GM18499 (cell line): ENCODE results near the gene TBXAS1.

Source experiments
- ATAC-seq: cut with Tn5 transposase; IDR thresholded peaks from one replicate; pipeline ENCODE4 v1.9.1; 2021; ENCODE audit warnings: moderate number of reproducible peaks; ENCODE audit not compliant: insufficient read depth, unreplicated experiment

The TBXAS1 gene

DNA sequence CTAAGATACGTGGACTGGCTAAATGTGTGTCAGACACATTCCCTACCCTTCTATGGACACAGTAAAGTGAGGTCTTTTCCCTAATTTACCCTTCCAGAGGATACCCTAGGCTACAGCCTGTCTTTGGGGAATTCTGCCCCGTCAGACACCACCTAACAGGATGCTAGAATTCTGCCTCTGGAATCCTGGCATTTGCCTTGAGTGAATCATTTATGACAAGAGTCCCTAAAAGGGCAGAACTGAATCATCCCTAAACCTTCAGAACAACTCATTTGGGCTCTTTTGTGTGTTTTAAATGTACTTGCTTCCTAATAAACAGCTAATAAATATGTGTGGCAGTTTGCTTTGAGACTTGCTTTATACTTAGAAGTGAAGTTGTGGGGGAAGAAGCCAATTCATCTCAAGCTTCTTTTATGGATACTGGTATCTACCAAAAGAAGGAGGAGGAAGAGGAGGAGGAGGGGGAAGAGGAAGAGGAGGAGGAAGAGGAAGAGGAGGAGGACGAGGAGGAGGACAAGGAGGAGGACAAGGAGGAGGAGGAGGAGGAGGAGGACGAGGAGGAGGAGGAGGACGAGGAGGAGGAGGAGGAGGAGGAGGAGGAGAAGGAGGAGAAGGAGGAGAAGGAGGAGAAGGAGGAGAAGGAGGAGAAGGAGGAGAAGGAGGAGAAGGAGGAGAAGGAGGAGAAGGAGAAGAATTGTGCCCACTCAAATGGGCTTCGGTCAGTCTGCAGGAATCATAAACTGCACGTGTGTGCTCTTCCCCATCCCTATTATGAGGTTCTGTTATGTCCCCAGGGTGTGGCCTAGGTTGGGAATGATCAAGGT lies 206.5 kb downstream of the TBXAS1 start:
- ATAC-seq: no peak

- no peak for ATAC-seq
Measured at GRCh38 chr7:140036224-140036962, 207.3 kb downstream of the TBXAS1 start.

DNA sequence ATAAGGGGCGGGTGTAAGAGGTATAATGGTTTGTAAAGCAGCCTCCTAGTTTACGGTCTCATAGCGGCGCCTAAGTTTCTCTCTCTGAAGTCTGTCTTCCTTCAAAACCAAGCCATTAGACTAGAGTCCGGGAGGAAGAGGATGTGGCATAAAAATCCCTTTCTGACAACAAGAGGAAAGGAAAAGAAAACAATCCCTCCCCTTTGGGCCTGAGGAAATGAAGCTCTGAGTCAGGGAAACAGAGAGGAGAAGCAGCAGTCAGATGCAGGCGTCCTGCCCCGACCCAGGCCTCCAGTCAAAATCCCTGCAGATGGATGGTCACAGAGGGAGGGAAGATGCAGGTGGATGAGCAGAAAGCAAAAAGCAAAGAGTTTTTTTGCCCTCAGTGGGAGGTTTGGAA lies 210.0 kb downstream of the TBXAS1 start:
- no peak for ATAC-seq

DNA sequence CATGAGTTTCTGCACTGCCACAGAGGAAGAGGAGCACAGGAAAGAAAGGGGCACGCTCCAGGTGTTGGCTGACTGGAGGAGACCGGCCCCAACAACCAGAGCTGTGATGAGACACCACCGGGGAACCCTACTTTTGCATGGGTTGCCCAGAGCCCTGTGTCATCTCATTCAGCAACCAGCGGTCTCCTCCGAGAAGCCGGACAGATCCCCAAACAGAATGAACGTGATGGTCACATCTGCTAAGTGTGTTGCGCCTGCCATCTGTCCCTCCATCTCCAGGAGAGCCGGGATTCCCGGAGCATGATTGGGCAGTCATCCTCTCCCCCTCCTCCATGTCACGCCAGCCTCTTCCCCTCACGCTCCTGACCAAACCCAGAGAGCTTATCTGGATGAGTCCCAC lies 210.8 kb downstream of the TBXAS1 start:
- ATAC-seq: no peak

DNA sequence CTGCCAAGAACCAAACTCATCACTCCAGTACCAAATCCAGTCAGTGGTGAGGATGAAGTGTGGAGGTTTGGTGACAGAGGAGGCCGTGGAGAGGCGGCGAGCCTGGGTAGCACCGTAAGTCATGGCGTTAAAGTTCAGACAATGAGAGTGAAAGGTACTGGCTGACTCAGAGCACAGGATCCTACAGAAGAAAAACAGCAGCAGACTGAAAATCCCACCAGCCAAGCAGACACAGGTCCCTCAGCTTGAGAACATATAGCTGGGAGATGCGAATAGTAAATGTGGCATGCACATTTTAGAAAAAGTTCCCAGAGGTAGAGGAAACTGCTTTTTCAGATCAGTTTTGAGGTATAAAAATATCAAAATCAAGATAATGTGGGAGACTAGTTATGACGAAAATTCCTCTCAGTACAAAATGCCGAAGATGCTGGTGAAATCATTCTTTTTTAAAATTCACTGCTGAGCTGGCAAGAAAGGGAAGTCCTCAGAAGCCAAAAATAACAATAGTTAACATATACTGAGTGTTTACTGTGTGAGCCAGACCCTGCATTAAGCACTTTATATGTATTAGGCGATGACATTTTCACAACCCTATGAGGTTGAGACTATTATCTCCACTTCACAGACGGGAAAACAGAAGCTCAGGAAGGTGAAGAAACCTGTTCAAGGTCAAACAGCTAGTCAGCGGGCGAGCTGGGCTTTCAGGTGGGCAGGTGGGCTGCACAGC lies 212.8 kb downstream of the TBXAS1 start:
- no peak for ATAC-seq

DNA sequence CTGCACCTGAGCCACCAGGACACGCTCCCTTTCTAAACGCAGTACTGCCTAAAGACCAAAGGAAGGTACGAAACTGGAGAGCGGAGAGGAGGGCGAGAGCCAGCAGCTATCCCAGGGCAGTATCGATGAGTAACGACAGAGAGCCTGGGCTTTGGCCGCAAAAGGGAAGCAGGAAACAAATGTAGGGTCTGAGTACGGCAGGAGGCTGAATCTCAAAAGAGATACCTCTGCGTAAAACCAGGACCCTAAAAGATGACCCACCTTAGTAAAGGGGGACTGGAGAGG lies 213.3 kb downstream of the TBXAS1 start:
- no peak for ATAC-seq

GRCh38 chr7:140044251-140044650 lies 215.2 kb downstream of the TBXAS1 start:
- no peak for ATAC-seq

DNA sequence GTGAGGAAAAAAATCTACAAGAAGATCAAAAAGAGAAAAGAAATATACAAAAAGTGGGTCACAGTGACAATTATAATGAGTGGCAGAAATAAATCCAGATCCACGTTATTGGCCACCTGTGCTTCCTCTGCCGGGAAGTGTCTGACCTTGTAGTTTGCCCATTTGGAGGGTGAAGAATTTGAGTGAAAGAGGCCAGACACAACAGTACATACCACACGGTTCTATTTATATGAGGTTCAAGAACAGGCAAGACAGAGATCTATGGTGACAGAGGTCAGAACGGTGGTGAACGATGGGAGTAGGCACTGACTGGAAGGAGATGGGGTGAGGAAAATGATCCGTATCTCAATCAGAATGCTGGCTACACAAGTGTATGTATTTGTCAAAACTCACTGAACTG lies 216.6 kb downstream of the TBXAS1 start:
- no peak for ATAC-seq

DNA sequence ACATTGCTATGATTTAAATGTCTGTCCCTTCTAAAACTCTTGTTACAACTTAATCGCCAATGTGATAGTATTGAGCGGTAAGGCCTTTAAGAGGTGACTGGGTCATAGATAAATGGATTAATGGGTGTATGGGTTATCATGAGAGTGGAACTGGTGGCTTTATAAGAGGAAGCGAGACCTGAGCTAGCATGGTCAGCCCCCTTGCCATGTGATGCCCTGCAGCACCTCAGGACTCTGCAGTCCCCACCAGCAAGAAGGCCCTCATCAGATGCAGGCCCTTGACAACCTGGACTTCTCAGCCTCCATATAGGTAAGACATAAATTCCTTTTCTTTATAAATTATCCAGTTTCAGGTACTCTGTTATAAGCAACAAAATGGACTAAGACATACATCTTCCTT lies 218.1 kb downstream of the TBXAS1 start:
- ATAC-seq: no peak

DNA sequence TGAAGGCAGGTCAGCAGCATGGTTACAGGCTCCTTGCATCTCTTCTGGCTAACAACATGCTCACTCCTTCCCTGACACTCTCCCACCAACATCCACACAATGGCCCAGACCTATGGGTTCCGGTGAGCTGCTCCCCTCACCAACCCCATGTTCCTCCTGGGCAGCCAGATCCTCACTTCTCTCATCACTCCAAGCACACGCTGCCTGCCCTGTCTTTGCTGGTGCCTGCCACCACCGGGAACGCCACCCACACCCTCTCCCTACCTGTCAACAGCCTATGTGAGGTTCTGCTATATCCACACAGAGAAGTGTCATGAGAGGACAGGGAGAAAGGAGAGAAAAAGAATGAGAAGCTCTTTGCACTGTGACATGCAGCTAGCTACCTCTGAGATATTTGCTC lies 219.1 kb downstream of the TBXAS1 start:
- no peak for ATAC-seq

GRCh38 chr7:140048989-140049338 lies 219.9 kb downstream of the TBXAS1 start:
- no peak for ATAC-seq

DNA sequence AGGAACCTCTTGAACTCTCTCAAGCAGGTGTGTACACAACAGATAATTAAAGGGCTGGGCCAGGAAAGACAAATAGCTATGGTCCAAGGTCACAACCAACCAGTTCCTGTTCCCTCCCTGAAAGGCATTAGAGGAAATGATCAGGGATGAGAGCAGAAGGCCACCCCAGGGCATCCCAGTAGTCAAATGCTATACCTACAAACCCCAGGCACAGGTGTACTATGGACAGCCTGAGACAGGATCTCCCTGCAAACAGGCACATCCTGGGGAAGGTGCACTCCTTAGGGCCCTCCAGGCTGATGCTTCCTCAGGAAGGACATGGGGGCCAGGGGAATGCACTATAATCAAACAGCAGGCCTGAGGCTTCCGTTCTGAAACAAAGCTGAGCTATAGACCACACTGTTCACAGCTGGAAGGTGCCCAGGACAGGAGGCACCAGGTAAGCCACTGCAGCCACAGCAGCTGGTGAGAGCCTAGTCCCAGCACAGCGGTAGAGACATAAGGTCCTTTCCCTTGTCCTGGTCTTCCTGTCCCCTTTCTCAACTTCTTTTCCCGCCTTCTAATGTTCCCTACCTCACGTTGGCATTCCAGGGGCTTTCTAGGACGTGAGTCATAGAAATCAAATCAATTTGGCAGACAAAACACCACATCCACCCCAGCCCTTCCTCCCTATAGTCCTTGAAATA lies 220.4 kb downstream of the TBXAS1 start:
- ATAC-seq: no peak

DNA sequence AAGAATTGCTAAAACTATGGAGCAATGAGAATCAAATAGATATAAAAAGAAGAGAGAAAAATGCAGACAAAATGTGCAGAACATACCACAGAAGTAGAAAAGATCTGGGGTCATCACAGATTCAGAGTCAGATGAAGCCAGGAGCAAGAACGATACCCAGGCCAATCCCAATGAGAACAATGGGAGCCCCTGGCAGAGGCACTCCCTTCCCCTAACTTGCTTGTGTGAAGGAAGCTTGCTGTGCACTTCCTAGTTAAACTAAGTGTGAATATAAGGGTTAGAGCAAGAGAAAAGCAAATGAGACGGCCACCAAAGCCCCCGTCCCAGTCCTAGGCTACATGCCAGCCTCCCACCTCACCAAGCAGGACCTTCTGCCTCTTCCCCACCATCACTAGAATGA lies 221.0 kb downstream of the TBXAS1 start:
- no peak for ATAC-seq

DNA sequence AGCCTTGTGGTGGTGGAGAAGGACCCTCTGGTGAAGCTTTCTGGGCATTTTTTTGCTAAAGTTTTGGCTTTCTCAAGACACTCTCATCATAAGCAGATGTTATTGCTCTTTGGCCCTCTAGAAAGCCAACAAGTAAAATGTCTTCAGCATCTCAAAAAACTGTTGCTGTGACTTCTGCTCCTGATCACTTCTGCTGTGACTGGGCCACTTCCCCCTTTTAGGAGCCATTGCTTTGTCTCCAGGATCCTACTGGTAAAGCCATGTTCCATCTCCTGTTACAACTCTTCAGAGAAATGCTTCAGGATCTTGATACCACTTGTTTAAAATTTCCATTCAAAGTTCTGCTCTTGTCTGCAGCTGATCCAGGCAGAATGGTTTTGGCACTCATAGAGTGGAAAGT lies 222.8 kb downstream of the TBXAS1 start:
- no peak for ATAC-seq

- peak; percentile 94 for ATAC-seq
Measured at GRCh38 chr7:140053812-140054539, 224.9 kb downstream of the TBXAS1 start.

- ATAC-seq: no peak
Measured at GRCh38 chr7:140054751-140055150, 225.7 kb downstream of the TBXAS1 start.

DNA sequence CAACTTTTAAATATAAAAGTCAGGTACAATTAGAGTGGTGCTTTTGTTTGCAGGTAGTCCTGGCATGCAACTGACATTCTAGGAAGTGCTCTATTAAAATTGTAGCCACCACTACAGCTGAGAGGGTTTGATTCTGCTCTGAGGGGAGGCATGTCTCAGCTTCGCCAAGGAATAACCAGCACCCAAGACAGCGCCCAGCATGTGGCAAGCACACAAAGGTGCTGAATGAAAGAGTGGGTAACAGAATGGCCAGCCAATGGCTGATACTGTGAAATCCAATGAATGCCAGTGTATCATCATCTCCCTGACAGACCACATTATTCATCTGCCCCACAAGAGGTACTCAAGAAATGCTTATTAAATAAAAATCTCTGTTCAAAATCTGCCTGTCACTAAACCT lies 226.8 kb downstream of the TBXAS1 start:
- no peak for ATAC-seq

DNA sequence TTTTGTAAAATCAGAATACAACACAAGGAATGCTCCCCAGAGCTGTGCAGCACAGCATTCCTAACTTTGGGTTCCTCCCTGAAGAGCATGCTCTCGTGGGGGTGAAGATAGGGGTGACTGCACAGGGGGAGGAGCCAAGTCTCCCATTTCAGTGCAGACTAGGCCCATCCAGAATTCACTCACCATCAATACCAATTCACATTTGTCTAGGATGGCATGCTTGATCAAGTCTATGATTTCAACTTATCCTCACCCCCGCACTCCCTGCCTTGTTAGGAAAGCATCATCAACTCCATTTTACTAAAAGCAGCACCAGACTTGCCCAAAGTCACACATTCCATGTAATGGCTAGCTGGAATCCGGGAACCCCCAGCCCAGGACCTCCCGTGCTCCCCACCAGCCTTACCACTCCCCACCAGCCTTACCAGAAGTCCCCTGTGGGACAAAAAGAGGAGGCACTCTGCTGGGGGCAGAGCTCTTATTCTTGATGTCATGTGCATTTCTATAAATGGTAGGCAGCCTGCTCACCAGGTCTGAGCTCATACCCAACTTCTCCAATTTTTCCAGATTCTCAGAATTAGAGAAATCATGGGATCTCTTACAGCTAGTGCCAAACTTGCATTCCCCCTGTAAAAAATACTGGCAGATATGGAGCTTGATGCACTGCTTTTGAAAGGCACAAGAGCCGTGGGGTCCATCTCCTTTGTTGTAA lies 227.5 kb downstream of the TBXAS1 start:
- ATAC-seq: no peak

DNA sequence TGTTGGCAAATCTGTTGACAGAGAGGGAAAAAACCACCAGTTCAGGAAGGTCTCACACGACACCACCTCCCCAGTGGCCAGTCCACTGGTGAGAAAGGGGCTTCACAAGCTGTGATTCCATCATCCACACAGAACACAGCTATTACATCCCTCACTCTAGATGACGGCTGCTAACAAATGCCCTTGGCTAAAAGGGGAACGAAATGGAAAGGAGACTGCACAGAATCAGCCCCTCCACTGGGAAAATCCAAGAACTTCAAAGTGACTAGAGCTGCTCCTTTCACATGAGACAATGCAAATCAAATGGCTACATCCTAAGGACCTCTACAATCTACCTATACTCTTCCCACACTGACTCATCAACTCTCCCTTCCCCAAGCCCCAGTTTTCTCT lies 228.1 kb downstream of the TBXAS1 start:
- no peak for ATAC-seq

- no peak for ATAC-seq
Measured at GRCh38 chr7:140058517-140058916, 229.5 kb downstream of the TBXAS1 start.
